GM21619 (cell line): ENCODE measurements around the gene MAGOH.
"Not testable (repeated sequence)": the region's sequence is repeated elsewhere in the genome, so short reads cannot be mapped to it uniquely, and the experiment has no call there.

ENCODE experiments used
- ATAC-seq: cut with Tn5 transposase; IDR thresholded peaks from one replicate; pipeline ENCODE4 v1.9.1; 2021; ENCODE audit not compliant: unreplicated experiment

The MAGOH gene

DNA sequence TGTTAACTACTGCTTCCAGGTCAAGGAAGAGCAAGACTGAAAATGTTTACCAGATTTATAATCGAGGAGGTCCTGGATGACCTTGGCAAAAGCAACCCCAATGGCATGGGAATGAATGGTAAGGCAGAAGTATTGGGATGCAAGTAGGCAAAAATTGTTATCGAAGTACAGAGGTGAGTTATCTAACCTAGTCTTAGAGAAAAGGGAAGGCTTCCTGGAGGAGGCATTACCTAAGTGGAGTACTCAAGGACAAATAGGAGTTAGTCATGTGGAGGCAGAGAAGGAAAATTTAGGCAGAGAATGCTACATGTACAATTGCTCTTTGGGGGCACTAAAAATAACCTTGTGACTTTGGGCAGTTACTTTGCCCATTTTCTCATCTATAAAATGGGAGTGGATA, 3.5 kb upstream of the MAGOH start:
- ATAC-seq, result no peak

GRCh38 chr1:53237638-53238037, 680 bp downstream of the MAGOH start:
- no peak for ATAC-seq

GRCh38 chr1:53220962-53221286, 17.4 kb downstream of the MAGOH start:
- ATAC-seq, result no peak

DNA sequence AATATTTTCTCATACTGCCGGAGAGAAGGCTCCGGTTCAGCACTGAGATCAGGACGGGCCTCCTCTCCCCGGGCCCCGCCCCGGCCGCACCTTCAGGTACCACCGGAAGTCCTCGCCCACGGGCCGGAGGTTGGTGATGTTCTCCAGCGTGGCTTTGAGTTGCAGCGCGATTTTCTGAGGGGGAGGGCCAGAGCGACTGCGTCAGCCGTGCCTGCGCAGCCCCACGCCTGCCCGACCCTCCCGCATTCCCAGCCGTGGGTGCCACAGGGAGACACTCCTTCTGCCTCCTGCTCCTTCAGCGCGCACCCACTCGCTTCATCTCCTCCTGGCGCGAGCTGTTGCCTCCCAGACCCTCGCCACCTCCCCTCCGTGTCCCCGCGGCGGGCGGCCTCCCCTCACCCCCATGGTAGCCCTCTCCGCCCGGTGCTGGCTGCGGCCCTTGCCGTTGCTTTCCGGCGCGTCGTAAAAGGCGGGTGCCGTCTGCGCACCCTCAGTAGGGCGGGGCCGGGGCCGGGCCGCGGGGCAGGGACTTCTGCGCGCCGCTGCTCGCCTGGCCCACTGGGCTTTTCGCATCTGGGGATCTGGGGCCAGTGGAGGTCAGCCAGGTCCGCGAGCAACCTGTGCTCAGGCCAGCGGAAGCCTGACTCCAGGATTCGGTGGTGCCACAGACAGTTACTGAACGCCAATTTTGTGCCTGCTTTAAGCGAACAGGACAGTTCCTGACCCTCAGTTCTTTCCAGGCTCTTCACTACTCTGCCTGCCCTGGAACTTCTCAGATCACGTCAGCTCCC, 18.0 kb downstream of the MAGOH start, which contains the start of gene CZIB:
Gene CZIB (minus strand): TSS at position 464 of the 791 bp plus-strand sequence. CDS start 59 bp downstream, at position 405.
- peak; percentile 86 for ATAC-seq

GRCh38 chr1:53219711-53220110, 18.6 kb downstream of the MAGOH start:
- ATAC-seq, result no peak

GRCh38 chr1:53218201-53218600, 20.1 kb downstream of the MAGOH start:
- no peak for ATAC-seq

DNA sequence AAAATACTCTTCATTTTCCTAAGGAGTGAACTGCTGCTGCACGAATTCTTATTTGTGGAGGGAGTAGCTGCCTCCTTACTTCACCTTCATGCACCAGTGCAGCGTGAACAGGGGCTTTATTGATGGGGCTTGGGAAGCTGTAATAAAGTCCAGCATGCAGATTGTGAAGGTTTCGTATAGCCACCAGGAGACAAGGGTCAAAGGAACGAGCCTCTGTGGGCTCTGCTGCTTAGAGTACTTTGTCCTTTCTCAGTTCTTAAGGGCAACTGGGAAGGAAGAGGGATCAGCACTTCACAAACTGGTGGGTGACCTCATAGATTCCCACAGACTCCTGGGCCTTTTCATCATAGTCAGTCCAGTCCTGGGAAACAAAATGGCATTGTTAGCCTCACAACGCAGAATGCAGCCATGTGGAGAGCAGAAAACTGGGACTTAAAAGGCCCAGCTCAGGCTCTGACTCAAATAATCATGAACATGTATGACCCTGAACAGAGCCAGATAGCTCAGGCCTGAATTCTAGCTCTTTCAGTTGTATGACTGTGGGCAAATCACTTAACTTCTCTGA, 23.9 kb downstream of the MAGOH start:
- no peak for ATAC-seq

GRCh38 chr1:53210954-53211353, 27.4 kb downstream of the MAGOH start:
- no peak for ATAC-seq

- ATAC-seq, result no peak
Observed at GRCh38 chr1:53210352-53210751, 28.0 kb downstream of the MAGOH start.

- ATAC-seq, result no peak
Observed at GRCh38 chr1:53207726-53208125, 30.6 kb downstream of the MAGOH start.

DNA sequence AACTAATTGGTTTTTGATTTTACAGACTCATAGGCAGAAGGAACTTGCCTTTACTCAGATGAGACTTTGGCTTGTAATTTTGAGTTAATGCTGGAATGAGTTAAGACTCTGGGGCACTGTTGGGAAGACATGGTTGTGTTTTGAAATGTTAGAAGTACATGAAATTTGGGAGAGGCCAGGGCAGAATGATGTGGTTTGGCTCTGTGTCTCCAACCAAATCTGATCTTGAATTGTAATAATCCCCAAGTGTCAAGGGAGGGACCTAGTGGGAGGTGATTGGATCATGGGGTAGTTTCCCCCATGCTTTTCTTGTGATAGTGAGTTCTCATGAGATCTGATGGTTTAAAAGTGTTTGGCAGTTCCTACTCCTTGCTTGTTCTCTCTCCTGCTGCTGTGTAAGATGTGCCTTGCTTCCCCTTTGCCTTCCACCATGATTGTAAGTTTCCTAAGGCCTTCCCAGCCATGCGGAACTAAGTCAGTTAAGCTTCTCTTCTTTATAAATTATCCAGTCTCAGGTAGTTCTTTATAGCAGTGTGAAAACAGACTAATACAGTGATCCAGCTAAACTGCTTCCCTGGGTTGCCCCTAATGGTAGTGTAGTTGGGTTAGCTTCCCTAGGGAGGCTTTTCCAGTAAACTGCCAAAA, 31.5 kb downstream of the MAGOH start:
- ATAC-seq, result no peak

GRCh38 chr1:53206083-53206685, 32.1 kb downstream of the MAGOH start:
- not testable (repeated sequence) for ATAC-seq

GRCh38 chr1:53205496-53205895, 32.8 kb downstream of the MAGOH start:
- ATAC-seq, result not testable (repeated sequence)

DNA sequence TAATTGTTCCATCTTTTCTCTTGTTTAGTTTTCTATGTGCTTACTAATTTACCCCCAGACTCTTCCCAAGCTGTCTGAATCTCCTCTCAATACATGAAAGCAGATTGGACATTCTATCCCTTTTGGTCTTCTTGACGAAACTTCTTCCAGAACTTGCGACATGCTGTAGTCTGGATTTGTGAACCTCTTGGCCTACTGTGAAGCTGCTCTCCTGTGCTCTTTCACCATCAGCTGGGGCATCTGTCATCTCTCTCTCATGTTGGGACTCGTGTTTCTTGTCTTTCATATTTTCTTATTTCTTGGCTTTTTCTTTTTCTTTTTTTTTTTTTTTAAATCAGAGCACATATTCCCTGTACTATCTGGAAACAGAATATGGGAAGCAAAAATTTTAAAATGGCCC, 34.9 kb downstream of the MAGOH start:
- no peak for ATAC-seq

- ATAC-seq, result no peak
Observed at GRCh38 chr1:53198241-53198651, 40.1 kb downstream of the MAGOH start.

- no peak for ATAC-seq
Observed at GRCh38 chr1:53197291-53198200, 40.8 kb downstream of the MAGOH start.

GRCh38 chr1:53196485-53197290, 41.6 kb downstream of the MAGOH start, which contains the start of gene CPT2:
TSS of gene CPT2 (plus strand) at chr1:53196824. CDS start at chr1:53196944, 120 bp downstream.
- ATAC-seq, result peak; percentile 99

- peak; percentile 17 for ATAC-seq
Observed at GRCh38 chr1:53196017-53196484, 42.3 kb downstream of the MAGOH start.

DNA sequence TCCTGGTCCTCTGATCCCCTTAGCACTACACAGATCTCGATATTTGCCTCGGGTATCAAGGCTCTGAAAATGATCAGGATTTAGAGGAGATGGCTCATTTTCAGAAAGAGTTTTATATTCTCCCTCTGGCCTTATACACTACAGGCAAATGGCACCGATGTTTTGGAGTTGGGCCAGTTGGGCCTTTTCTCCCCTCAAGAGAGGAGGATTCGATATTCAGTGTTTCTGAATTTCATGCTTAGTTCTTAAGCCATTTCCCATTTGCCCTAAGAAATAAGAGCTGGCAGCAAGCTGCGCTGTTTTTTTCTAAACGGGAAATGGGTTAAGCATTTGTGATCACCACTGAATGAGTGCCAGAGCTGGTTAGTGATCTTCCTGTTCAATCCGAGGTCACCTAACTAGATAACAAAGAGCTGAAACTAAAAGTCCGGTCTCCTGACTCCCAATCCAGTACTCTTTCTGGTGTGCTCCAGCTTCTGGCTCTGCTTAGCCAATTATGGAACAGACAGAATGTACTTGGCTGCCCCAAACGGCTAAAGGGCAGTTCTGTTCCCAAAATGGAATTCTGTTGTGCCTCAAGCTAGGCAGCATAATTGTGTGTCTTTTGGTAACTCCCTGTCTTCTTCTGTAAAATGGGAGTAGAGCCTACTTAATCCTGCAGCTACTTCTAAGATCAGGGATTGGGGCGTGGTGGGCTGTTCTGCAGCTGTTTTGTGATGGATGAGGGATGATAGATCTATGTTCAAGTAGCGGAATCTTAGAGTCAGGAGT, 42.9 kb downstream of the MAGOH start:
- no peak for ATAC-seq
